BJ (cell line): ENCODE results near the gene KIF16B. TPM values are rescaled to one million over a fixed set of nuclear protein-coding genes. Genes with fewer than 3 reads are reported as not detected.

Source experiments
- CTCF ChIA-PET: fragments of 350-600 bp; formaldehyde crosslinking; extraction: SDS; loops from one replicate; lab custom pipeline; 2021; ENCODE audit warnings: antibody characterized with exemption, inconsistent platforms; lab: Yijun Ruan, JAX
- POLR2A ChIA-PET: fragments of 300-600 bp; sonication (Branson Sonifier 250); formaldehyde crosslinking; extraction: SDS; loops from one replicate; lab custom pipeline; 2021; ENCODE audit warnings: antibody characterized with exemption; lab: Charles Lee
- DNase-seq: peaks from one replicate; pipeline ENCODE4 v3.0.0-alpha.2; 2011; ENCODE audit warnings: low read depth
- H3K27me3 ChIP-seq: 2 replicates; pipeline ENCODE4 v1.6.0; 2011; ENCODE audit warnings: low read length; ENCODE audit not compliant: control insufficient read depth, insufficient read depth
- H3K36me3 ChIP-seq: 2 replicates; pipeline ENCODE4 v1.5.1; 2011; ENCODE audit warnings: low read length; ENCODE audit not compliant: control insufficient read depth, insufficient read depth
- H3K4me3 ChIP-seq: 2 replicates; pipeline ENCODE4 v1.5.1; 2011; ENCODE audit warnings: low read depth, mild to moderate bottlenecking, control low read depth, low read length
- CTCF ChIP-seq: IDR thresholded peaks from 2 replicates; pipeline ENCODE4 v1.5.1; 2011; ENCODE audit warnings: low read depth, mild to moderate bottlenecking, control low read depth, inconsistent platforms, low read length, moderate library complexity; ENCODE audit not compliant: insufficient read depth
- polyA plus RNA-seq: library from polyadenylated mRNA; depleted of rRNA; stranded (reverse); fragments of >200 nt; gene quantifications from 2 replicates; pipeline ENCODE4 v1.2.3, GENCODE V29; 2011

Gene KIF16B
- polyA plus RNA-seq, 1 experiment = 3.2 TPM

GRCh38 chr20:16611817-16612216 is 38.6 kb upstream of the KIF16B start:
- Histone ChIP-seq H3K27me3 (no peaks in the 10 kb centered on the region), H3K4me3 (no peak overlapping the region), H3K36me3 (no peaks in the 10 kb centered on the region)
- no peak for DNase-seq
- ChIA-PET POLR2A (no interaction called here), CTCF (no interaction called here)
- no peak for TF ChIP-seq CTCF

DNA sequence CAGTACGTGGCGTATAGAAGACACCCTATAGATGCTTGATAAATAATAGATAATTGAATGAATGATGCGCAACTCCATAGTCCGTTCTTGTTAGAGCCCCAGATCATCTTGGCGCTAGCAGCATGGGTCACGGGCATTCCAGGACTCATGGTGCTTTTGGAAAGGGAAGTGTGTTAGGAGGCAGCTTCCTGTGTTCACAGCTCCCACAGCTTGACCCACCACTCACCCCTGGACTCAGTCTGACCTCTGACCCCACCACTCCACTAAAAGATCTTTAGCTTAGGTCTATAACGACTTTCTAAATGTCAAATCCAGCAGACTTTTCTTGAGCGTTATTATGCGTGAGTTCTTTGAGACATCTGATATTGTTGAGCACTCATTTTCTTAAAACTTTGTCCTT is 35.8 kb upstream of the KIF16B start:
- DNase-seq = no peak
- TF ChIP-seq CTCF = no peak
- CTCF ChIA-PET = no interaction called here
- Histone ChIP-seq H3K36me3 (no peaks in the 10 kb centered on the region), H3K27me3 (no peaks in the 10 kb centered on the region), H3K4me3 (no peak overlapping the region)
- POLR2A ChIA-PET = no interaction called here

DNA sequence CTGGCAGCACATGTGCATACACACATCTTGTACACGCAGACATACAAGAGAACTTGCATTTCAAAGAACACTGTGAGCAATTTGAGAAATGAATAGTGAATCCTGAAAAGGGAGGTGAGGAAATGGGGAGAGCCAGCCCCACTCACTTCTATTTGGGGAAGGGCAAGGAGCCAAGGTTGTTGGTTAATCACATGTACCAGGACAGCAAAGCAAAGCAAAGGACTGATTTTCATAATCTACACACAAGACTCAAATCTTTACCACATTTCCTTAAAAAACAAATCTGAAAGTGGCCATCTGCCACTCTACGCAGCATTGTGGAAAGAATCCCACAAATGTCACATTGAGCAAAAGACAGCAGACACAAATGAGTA is 35.0 kb upstream of the KIF16B start:
- DNase-seq = no peak
- CTCF ChIA-PET = no interaction called here
- no peaks in the 10 kb centered on the region for H3K27me3 ChIP-seq
- no peak for TF ChIP-seq CTCF
- POLR2A ChIA-PET = no interaction called here
- H3K4me3 ChIP-seq = no peak overlapping the region
- H3K36me3 ChIP-seq = no peaks in the 10 kb centered on the region

- Histone ChIP-seq H3K36me3 (no peaks in the 10 kb centered on the region), H3K27me3 (no peaks in the 10 kb centered on the region), H3K4me3 (no peak overlapping the region)
- DNase-seq = no peak
- POLR2A ChIA-PET = no interaction called here
- no peak for TF ChIP-seq CTCF
- CTCF ChIA-PET = no interaction called here
Observed at GRCh38 chr20:16607364-16608276, 34.4 kb upstream of the KIF16B start.

GRCh38 chr20:16606468-16607070 is 33.3 kb upstream of the KIF16B start:
- ChIA-PET CTCF (no interaction called here), POLR2A (no interaction called here)
- no peaks in the 10 kb centered on the region for H3K36me3 ChIP-seq
- TF ChIP-seq CTCF = no peak
- H3K27me3 ChIP-seq = no peaks in the 10 kb centered on the region
- no peak for DNase-seq
- H3K4me3 ChIP-seq = no peak overlapping the region
